CD4-positive, alpha-beta T cell treated with Interferon alpha-2 for 1 hour (primary cell): ENCODE data around the gene KLHL30.
"Not testable (repeated sequence)": the region's sequence is repeated elsewhere in the genome, so short reads cannot be mapped to it uniquely, and the experiment has no call there.

ENCODE experiments used
- DNase-seq, 2 donors: peaks; one replicate each; pipeline ENCODE4 v3.0.0-alpha.2; 2020 to 2022

Gene KLHL30

DNA sequence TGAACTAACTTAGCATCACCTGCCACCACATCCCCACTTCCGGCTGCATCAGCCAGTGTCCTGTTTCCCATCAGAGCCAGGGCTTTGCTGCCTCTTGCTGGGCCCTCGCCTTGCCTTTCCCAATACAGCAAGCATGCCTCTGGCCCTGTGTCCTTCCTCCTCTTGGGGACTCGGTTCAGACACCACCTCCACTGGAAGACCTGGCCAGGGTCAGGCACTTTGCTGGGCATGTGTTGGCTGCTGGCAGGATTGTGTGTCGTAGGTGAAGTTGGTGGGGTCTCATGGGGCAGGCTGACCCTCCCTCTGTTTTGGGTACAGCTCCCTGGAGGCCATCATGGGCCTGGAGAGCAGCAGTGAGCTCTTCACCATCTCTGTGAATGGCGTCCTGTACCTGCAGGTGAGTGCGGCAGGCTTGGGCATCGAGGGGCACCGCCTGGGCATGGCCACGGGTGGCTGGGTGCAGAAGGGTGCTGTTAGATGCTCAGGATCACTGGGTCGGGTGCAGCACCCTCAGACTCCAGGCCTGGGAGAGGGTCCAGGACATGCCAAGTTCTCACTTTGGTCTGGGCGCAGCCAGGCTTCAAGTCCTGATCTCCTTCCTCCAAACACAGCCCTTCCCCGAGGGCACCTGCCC, 26.9 kb downstream of the KLHL30 start:
- no peak for DNase-seq

DNA sequence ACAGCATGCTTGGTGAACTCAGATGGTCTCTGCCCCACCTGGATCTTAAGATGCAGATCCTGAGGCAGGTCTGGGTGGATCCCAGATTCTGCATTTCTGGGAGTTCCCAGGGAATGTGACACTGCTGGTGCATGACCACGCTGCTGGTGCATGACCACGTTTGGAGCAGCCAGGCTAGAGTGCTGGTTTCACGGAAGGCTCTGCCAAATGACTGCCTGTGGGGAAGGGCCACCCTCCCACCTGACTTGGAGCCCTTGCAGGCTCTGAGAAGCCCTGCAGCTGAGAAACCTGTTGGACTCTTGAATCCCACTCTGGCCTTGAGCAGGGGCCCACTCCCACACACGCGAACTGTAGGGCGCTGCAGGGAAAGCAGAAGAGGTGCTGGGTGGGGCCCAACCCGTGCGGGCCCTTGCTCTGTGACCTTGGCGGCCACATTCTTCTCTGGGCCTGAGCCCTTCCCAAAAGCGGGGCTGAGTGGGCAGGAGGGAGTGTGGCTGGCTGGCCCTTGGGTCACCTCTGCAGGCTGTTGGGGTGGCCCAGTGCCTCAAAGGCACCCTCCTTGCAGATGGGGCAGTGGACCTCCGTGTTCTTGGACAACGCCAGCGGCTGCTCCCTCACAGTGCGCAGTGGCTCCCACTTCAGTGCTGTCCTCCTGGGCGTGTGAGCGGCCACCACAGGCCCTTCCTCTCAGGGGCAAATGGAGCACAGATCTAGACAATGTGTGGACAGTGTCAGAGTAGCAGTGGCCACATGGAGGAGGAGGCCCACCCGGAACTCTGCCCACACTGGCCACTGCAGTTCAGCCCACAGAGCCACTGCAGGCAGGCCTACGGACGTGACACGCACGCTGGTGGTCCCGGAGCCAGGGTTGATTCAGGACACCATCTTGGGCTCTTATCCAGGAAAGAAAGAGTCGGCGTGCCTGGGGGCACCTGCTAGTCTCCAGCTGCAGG, 28.2 kb downstream of the KLHL30 start:
- DNase-seq: no peak

DNA sequence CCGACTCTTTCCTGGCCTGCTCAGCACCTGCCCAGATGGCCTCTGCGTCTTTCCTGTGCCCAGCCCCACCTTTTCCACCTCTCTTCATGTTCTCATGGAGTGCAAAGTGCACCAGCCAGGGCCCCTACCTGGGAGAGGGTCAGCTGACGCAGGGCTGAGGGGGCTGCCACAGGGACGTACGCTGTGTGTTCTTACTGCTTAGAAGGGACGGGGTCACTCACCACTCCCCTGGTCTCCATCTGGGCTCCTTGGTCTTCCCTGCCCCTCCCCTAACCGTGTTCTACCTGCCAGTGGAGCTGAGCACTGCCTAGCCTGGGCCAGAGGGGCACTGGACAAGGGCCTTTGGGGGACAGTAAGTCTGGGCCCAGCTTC, 28.9 kb downstream of the KLHL30 start:
- DNase-seq: no peak

DNA sequence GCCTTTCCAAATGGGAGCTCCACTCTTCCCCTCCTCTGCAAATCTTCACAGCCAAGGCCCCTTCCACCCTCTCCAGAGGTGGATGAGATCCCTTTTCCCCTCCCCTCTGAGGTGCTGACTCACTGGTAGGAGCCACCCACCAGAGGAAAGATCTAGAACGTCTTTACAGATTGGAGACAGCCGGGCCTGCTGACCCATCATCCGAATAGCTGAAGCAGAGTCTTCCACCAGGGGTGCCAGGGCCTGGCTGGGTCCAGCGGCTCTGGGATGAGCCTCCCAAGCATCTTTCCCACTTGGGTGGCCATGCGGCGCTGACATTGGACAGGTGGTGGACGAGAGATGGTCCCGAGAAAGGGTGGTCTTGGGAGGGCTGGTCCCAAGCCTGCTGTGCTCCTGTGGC, 29.3 kb downstream of the KLHL30 start:
- no peak for DNase-seq

DNA sequence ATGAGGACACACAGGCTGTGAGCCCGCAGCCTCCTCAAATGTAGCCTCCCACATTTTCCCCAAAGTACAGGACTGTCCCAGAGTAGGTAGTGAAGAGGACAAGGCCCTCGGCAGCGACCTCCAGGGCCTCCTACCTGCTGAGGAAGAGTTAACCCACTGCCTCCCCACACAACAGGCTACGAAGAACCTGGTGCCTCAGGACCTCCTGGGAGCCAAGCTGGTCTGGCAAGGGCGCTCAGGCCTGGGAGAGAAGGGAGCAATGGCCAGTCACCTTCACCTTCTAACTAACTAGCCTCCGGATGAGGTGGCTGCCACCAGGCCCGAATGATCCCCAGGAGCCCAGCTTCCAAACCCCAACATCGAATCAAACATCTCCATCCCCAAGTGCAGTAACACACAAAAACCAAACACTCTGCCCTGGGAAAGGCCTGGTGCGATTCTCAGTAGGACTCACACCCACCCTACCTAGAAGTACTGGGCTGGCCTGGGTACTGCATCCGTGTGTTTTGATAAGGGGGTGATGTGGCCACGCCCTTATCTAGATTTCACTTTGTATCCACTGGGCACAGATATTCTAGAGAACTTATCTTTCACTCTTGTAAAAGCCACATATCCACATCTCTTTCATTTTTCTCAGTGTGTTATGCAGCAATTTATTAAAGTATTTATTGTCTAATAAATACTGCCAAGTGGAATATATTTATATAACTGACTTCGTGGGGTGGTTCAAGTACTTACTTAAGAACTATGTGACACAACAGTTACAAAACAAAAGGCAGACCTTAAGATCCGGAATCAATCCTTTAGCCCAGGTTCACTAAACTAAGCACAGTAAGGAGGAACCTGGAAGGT, 30.0 kb downstream of the KLHL30 start:
- DNase-seq: no peak

DNA sequence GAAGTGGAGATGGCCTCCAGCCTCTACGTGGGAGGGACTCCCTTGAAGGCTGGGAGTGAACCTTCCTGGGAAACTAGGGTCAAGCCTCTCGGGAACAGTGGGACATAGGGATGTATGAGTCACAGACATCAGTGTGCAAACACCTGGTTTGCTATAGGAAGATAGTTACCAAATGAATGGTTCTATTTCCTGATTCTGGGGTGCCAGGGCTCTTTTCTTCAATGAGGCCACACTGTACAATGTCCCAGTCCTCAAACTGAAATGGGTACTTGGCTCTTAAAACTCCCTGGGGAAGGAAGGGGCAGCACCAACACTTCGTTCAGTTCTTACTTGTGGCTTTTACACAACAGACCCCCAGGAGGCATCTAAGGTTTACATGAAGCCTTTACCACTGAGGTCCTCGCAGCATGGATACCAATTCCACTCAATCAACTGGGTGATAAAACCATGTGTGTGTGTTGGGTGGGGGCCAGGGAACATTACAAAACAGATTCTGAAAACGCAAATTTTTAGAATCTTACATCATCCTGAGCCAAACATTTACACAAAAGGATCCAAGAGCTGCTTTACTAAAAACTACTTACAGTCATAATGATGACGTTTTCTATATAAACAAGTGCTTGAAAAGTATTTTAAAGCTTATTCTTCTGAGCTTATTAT, 30.7 kb downstream of the KLHL30 start:
- no peak for DNase-seq

DNA sequence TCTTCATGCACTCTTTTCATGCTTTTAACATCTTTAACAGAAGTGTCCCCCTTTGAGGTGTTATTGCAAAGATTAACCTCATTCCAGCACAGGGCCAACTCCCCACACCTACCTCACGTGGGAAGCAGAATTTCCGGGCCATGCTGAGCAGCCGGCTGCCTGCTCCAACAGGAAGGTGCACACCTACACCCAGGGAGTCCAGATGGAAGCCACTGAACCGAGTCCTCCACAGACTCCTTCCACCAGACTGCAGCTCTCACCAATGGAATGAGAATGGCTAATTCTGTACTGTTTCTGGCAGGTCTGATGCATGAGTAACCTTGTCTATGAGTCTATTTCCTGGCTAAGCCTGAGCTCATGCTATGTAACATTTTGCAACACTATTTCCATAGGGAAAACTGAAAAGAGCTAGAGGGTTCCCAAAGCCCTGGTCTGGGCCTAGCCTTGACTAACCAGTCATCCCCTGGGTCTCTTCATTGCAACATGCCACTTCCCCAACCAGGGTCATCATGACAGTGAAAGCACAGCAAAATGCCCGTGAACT, 31.3 kb downstream of the KLHL30 start:
- no peak for DNase-seq

DNA sequence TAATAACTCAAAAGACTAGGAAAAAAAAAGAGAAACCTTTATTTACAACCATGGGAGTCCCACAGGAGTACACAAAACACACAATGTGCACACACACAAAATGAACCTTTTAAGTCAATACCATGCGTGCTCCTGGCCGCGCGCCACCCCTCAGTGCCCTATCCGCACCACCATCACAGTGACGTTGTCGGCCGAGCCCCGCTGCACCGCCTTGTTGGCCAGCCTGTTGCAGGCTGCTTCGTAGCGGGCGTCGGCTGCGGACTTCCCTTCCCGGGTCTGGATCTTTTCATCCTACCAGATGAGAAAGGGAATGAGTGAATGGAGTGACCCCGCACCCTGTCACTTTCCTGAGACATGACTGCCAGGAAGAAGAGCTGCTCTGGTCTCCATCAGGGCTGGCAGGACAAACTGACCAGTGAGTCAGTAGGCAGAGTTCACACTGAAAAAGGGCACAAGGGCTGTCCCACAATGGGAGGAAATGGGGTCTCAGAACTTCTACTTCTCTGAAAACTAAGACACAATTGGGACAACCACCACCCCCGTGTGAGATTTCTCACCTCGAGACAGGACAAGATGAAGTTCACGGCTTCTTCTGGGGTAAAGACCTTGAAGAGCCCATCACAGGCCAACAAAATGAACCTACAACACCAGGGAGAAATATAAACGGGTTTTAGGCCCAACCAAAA, 32.1 kb downstream of the KLHL30 start:
- DNase-seq: no peak

DNA sequence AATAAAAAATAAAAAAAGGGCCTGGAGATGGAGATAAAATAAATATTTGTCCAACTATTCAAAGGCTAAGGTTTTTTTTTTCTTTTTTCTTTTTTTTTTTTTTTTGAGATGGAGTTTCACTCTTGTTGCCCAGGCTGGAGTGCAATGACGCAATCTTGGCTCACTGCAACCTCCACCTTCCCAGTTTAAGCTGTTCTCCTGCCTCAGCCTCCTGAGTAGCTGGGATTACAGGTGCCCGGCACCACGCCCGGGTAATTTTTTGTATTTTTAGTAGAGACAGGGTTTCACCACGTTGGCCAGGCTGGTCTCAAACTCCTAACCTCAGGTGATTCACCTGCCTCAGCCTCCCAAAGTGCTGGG, 32.6 kb downstream of the KLHL30 start:
- DNase-seq: not testable (repeated sequence)

DNA sequence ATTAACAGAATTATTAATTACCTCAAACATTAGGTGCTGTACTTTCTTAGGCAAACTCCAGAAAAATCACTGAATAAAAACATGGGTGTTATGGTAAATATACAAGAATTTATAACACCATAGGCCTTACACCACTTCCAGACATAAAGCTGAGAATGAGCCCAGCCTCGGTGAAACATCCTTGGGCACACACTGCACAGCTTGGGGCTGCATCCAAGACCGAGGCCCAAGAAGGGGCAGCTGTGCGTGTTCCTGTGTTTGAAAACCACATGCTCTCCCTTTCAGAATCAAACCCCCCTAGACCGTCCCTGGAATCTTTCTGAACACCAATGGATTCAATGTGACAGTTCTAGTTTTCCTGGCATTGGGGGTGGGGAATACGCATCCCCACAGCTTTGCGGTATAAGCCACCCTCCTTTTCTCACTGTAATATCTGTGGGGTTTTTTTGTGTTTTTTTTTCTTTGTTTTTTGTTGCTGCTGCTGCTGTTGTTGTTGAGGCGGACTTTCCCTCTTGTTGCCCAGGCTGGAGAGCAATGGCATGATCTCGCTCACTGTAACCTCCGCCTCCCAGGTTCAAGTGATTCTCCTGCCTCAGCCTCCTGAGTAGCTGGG, 33.2 kb downstream of the KLHL30 start:
- DNase-seq: no peak

DNA sequence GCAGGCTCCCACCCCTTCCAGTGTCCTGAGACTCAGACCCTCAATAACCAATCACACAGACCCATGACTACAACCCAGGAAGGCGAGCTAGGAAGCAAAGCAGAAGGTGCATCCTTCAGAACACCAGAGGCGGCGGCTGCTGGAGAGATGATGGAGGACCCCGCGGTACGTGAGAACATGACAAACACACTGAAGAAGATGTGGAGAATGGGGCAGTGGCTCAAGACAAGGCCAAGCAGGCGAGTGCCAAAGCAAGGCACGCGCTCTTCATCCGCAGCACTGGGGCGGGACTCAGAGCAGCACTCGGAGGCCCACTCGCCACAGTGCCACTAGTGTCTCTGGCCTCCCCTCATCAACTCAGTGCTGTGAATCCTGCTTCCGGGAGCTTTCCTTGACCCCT, 34.0 kb downstream of the KLHL30 start:
- DNase-seq: no peak

DNA sequence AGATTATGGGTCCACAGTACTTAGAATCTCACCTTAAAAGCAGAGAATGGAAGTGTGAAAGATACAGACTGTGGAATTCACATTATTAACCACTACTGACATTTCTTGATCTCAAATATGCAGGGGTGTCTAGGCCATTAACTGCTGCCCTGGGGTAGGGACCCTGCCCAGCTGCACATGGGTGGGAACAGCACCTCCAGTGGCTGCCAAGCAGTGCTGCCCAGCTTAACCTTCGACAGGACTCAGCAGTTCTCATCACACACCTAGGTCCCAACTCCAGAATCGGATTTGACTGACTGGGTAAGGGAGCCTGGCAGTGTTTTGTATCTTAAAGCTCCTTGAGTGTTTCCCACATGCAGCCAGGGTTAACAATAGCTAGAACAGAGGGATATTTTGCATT, 35.2 kb downstream of the KLHL30 start:
- no peak for DNase-seq

DNA sequence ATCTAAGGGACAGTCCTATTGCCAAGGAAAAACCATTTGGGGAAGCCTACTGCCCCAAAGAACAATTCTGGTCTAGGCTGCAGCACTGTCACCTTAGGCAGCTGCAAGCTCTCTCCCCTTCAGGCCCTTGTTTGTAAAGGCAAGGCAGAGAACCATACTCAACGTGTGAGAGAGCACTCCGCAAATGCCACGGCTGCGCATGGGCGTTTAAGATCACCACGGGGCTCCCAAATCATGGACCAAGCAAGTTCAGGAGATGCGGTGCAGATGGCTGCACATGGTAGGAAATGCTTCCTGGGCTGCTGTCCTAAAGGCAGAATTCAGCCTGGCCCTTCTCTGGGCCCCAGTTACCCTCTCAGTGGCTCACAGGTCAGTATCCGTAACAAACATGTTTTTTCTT, 35.8 kb downstream of the KLHL30 start:
- DNase-seq: no peak

DNA sequence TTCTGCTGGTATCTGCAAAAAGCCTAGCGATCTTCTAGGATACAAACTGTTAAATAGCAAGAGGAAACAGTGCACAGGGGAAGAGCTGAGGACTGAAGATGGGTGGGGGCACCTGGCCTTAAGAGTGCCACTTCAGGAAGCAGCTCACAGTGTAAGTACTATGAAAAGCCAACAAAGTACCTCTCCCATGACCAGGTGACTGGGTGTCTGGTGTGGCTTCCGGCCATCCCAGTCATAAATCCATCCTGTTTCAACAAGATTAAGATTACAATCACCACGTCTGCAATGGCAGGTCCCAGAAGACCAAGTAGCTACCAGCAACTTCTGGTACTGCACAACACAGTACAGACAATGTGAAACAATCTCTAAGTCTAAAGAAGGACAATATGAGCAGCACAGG, 36.2 kb downstream of the KLHL30 start:
- no peak for DNase-seq

DNA sequence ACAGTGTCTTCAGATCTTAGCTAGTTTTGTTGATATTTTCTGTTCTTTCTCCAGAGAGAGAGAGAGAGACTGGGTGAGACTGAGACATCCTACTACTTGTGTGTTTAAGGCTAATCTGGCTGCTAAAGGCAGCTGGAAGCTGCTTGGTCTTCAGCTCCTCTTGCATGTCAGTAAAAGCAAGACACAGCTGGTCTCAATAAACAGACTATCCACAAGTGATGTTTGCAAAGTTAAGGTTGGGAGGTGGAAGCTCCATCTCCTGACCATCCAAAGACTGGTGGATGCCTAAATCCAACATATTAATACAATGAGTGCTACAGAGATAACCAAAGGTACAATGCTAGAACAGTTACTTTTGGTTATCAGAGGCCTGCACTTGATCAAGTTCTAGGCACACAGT, 38.1 kb downstream of the KLHL30 start:
- no peak for DNase-seq

DNA sequence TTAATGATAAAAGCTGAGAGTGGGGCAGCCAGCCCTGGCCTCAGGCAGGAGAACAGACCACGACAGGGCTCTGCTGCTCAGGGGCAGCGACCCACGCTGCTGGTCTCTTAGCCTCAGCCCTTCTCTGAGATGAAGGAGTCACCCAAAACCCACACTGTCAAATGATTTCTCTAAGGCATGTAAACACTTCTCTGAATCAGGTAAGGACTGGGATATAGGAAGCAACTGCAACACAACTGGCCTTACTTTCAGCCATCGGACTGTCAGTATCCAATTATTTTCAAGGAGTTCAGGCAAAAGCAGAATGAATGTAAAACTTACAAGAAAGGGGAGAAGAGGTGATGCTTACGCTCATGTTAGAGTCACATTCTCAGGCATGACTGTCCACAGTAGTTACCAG, 42.1 kb downstream of the KLHL30 start:
- DNase-seq: no peak

DNA sequence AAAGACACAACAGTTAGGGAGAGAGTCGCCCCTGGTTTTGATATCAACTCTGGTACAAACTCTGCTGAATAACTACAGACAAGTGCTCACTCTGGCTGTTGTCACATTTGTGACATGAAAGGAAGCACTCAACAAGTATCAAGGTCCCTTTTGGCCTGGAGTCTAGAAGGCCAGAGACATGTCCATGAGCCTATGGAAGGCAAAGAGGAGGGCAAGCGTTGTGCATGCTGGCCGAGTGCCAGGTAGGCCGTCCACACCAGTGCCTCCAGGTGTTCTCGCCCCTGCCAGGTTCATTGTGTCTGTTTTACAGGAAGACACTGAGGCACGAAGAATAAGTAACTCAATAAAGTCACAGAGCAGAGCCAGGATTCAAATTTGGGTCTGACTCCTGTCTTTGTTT, 43.9 kb downstream of the KLHL30 start:
- no peak for DNase-seq

DNA sequence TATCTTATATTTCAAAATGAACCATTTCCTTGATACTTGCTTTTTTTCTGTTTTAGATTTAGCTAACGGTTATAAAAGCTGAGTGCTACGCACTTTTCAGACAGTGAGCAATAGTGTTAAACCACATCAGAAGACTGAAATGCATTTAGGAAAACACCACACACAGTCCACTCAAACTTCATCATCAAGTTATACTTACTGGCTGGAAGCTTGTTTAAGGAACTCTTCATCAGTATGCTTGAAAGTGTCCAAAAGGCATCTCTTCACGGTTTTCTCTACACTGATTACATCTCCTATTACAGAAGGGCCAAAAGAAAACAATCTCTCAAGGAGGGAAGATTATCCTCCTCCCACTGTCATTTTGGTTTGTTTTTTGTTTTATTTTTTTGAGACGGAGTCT, 45.4 kb downstream of the KLHL30 start:
- no peak for DNase-seq

DNA sequence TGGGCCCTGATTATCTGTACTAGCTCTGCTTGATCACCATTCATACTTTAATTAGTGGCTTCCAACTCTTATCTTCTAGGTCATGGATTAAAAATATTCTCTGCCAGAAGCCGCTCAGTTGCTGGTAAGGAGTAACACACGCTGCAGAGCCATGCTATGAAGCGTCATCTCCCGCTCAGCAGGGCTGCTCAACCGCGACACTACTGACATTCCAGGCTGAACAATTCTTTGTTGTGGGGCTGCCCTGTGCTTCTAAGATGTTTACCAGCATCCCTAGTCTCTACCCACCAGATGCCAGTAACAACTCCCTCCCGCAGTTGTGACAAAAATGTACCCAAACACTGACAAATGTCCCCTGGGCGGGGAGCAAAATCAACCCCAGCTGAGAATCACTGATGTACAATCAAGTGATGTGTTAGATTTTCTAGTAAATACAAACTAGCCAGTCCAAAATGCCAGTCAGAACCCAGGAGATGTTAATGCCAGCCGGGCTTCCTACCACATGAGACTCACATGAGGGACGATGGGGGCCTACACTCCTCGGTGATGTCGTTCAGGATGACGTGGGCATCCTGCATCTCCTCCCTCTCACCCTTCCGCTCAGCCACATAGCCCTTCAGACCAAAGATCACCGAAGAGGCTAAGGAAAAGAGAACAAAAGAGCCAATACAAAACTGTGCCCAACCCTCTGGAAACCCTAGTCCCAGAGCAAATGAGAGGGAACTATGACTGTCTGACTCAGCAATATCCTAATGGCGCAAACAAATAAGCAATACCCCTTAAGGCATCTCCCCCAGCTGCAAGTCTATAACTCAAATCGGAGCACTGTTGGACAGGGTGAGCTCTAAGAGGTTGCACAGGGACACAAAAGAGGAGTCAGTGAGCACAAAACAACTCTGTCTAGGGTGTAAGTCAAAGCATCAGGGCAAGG, 49.4 kb downstream of the KLHL30 start:
- DNase-seq: no peak

DNA sequence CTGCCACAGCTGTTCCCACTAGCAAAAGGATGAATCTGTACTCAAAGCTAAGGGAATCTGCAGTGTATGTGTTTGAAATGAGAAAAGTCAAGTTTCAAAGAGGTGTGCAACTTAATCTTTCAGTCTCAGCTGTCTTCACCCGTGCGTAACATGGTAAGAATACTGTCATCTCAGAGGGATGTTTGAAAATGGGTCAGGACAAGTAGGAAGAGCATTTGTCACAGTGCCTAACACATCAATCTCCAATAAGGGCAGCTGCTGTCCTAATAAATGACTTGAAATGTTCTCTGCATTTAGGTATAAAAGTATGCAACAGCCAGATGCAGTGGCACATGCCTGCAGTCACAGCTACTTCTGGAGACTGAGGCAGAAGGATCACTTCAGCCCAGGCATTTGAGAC, 52.0 kb downstream of the KLHL30 start:
- no peak for DNase-seq
